Adrenal gland (tissue), 12 donors: ENCODE results near the gene ARHGEF16. TPM values are rescaled to one million over a fixed set of nuclear protein-coding genes. Genes with fewer than 3 reads are reported as not detected.
A peak's percentile ranks its signal among the peaks of the same experiment; 100 is the strongest.

Experiments
- DNase-seq, 7 donors: peaks; one replicate each; pipeline ENCODE4 v3.0.0-alpha.2; 2019 to 2020
- H3K27ac ChIP-seq, 5 donors: fragments of 200-600 bp; sonication (generic) in 4 of 5; 1 replicate in 3 of 5; 2 replicates in 2 of 5; pipeline versions ENCODE4 v1.5.1 to v1.8.0; 2016 to 2020; ENCODE audit warnings: mild to moderate bottlenecking in 1 of 5
- H3K27me3 ChIP-seq: fragments of 200-600 bp; 2 replicates; pipeline ENCODE4 v1.8.0; 2021
- H3K36me3 ChIP-seq, 2 donors: fragments of 200-600 bp; replicated peaks in 1 of 2; 1 replicate in 1 of 2; 2 replicates in 1 of 2; pipeline versions ENCODE4 v1.5.1 to v1.8.0; 2018 to 2022
- H3K4me1 ChIP-seq, 2 donors: fragments of 200-600 bp; replicated peaks in 1 of 2; 1 replicate in 1 of 2; 2 replicates in 1 of 2; pipeline versions ENCODE4 v1.5.1 to v1.8.0; 2018 to 2021
- H3K4me3 ChIP-seq, 4 donors: fragments of 200-600 bp; sonication (generic) in 3 of 4; one replicate each; pipeline ENCODE4 v1.5.1; 2016 to 2018
- H3K9me3 ChIP-seq, 3 donors: fragments of 200-600 bp; sonication (generic) in 1 of 3; replicated peaks in 1 of 3; 1 replicate in 2 of 3; 2 replicates in 1 of 3; pipeline versions ENCODE4 v1.5.1 to v1.8.0; 2016 to 2021
- CTCF ChIP-seq, 6 experiments: fragments of 450-650 bp in 4 of 6; fragments of 200-600 bp in 2 of 6; sonication (generic) in 1 of 6; IDR thresholded peaks; 1 replicate in 5 of 6; 2 replicates in 1 of 6; pipeline versions ENCODE4 v1.5.1 to v1.8.0; 2016 to 2021; ENCODE audit warnings: antibody characterized with exemption in 6 of 6, mild to moderate bottlenecking in 2 of 6, moderate library complexity in 1 of 6
- POLR2A ChIP-seq, 2 donors: fragments of 450-650 bp; IDR thresholded peaks; one replicate each; pipeline ENCODE4 v1.6.1; 2017; ENCODE audit warnings: antibody characterized with exemption in 2 of 2, mild to moderate bottlenecking in 2 of 2, moderate library complexity in 1 of 2
- WGBS, 4 donors: extraction: QIAGEN DNeasy Blood & Tissue Kit in 2 of 4; methylation state at CpG; one replicate each; pipeline versions ENCODE4 v1.1.5 to v1.1.7; 2013 to 2017; 5-methylcytosine and 5-hydroxymethylcytosine counted together
- intact Hi-C, 2 donors: fragments of 100-400 bp; cut with DNase I; formaldehyde crosslinking; loops; one replicate each; pipeline versions ENCODE4 v1.14.1 to v1.15.0; 2022 to 2023
- polyA plus RNA-seq, 3 donors: library from polyadenylated mRNA; stranded (reverse); fragments of 200-250 nt in 2 of 3; fragments of 350-450 nt in 1 of 3; fragmentation: Illumina TruSeq in 1 of 3; extraction: RNeasy Lipid Tissue Mini Kit (QIAGEN cat#74804) in 1 of 3; gene quantifications; one replicate each; pipeline ENCODE4 v1.2.3, GENCODE V29; 2013 to 2014
- total RNA-seq, 9 donors: library from RNA; depleted of rRNA in 4 of 9; stranded (reverse); fragments of >200 nt in 4 of 9; fragments of 120-200 nt in 1 of 9; fragmentation: NEBNext Ultra II Directional in 1 of 9; extraction: Animal tissue kit (Norgen Biotek cat#: 25700) in 1 of 9; gene quantifications; one replicate each; pipeline versions ENCODE4 v1.1.0 to v1.2.4, GENCODE V29; 2013 to 2023
- donor health status: healthy with polysubstance abuse.
- donor health status: Bipolar disorder and iron deficiency.
- donor health status: DM: yes; HTN: yes; CAD: no.
- donor health status: DM: no; HTN: no; CAD: no.
- donor health status: DM: no; HTN: no; CAD: no.
- donor health status: DM: yes; HTN: yes; CAD: no.

The ARHGEF16 gene
- total and polyA plus RNA-seq, 12 donors: 0.11 to 3.1 (median 0.83) TPM

DNA sequence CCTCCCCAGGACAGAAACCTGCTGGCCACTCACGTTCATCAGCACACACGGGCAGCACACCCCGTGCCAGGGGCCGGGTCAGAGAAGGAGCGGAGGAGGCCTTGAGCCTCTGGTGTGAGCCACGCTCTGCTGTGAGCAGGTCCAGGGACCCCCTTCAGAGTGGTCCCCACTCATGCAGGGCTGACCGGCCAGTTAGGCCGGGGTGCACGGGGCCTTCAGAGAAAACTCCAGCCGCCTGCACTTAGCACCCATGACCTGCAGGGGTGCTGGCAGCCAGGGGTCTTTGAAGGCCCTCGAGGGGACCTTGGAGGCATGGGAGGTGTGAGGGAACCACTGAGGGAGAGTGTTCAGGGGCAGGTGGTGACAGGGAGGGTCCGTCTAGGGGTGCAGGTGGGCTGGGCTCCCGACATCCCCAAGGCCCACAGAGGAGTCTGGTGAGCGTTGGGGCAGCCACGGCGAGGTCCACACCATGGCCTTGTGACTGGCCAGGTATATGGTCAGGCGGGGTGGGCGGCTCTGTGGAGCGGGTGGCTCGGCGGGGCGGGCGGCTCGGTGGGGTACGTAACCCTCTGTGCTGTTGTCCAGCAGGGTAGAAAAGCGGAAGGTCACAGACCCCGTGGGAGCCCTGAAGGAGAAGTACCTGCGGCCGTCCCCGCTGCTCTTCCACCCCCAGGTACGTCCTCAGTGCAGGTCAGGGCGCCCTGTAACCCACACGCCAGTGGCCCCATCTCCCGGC, 40.3 kb upstream of the ARHGEF16 start:
- DNase-seq: no peak
- Histone ChIP-seq H3K9me3 (no peaks in the 10 kb centered on the region), H3K27ac (no peak overlapping the region), H3K4me1 (no peaks in the 10 kb centered on the region), H3K27me3 (peaks cover 10% of the 10 kb centered on the region), H3K4me3 (no peak overlapping the region), H3K36me3 (no peaks in the 10 kb centered on the region)
- intact Hi-C loops: no loop called here
- 88 to 90% (median 88%) methylated on average over 25 to 34 of the region's 34 CpGs for WGBS, 4 donors
- TF ChIP-seq CTCF (IDR thresholded peaks at IDR 0.05) (no peak), POLR2A (IDR thresholded peaks at IDR 0.05) (no peak)

DNA sequence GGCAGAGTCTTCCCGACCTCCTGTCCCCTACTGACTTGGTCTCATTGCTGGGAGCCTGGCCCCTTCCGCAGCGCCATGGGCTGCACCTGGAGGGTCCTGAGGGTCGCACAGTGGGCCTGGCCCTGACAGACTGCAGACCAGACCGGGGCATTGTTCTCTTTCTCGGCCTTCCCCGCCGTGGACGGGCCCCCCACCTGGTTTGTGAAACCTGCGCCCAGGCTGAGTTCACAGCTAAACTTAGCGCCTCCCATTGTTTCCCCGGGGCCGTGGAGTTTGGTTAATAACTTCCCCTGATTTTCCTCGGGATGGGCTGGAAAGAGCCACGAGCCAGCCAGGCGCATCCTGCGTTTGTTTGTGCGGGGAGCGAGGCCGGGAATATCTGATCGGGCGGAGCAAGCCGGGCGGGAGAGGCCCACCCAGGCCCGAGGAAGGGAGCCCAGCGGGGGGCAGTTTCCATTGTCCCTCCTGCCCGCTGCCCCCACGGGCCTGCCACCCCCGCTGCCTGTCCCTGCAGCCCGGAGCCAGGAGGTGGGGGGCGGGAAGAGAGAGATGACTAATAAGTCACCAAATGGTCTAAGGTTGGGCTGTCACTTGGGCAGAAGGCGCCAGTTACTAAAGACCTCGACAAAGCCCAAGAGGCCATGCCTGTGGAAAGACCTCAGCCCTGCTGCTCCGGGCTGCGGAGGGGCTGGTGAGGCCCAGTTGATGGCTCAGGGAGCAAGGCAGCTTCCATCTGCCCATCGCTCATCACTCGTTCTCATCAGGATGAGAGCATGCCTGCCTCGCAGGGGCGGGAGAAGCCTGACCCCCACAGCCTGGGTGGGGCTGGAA, 39.0 kb upstream of the ARHGEF16 start:
- Histone ChIP-seq H3K27ac (no peak overlapping the region), H3K4me1 (no peaks in the 10 kb centered on the region), H3K27me3 (peaks cover 10% of the 10 kb centered on the region), H3K4me3 (no peak overlapping the region), H3K9me3 (no peaks in the 10 kb centered on the region), H3K36me3 (no peaks in the 10 kb centered on the region)
- WGBS, 4 donors: 44 to 57% (median 45%) methylated on average over 21 to 39 of the region's 39 CpGs
- TF ChIP-seq CTCF (IDR thresholded peaks at IDR 0.05) (no peak), POLR2A (IDR thresholded peaks at IDR 0.05) (no peak)
- intact Hi-C loops: loop anchor here in 1 of 2 donors (5.0 kb wide), 1 partner anchor 403 kb away; no protein-coding TSS in a partner anchor
- DNase-seq: no peak

GRCh38 chr1:3417082-3417739, 37.3 kb upstream of the ARHGEF16 start:
- H3K27me3 ChIP-seq: peaks cover 9% of the 10 kb centered on the region
- no peak for DNase-seq
- intact Hi-C loops: loop anchor here in 1 of 2 donors (5.0 kb wide), 1 partner anchor 405 kb away; no protein-coding TSS in a partner anchor
- H3K9me3 ChIP-seq: no peaks in the 10 kb centered on the region
- no peaks in the 10 kb centered on the region for H3K4me1 ChIP-seq
- H3K36me3 ChIP-seq: no peaks in the 10 kb centered on the region
- no peak overlapping the region for H3K4me3 ChIP-seq
- TF ChIP-seq POLR2A (IDR thresholded peaks at IDR 0.05) (no peak), CTCF (IDR thresholded peaks at IDR 0.05) (peak in 1 of 6 experiments; percentile 17)
- H3K27ac ChIP-seq: no peak overlapping the region
- WGBS, 4 donors: 80 to 84% (median 83%) methylated on average over 6 of the region's 6 CpGs

DNA sequence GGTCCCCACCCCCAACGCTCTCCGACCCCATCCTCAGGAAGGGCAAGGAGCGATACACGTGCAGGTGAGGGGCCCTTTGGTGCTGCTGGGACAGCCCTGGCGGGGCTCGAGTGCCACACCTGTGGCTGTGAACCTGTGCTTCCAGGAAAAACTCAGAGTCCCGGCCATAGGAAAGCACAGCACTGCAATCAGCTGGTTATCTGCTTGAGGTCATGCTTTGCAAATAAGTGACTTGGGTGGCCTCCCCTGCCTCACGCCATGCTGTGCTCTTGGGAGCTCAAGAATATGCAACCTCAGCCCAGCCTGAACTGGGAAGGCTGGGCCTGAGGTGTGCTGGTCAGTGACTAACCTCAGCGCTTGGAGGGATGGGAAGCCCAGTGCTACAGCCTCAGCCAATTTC, 36.5 kb upstream of the ARHGEF16 start:
- Histone ChIP-seq H3K9me3 (no peaks in the 10 kb centered on the region), H3K4me1 (no peaks in the 10 kb centered on the region), H3K27me3 (peaks cover 4% of the 10 kb centered on the region), H3K27ac (no peak overlapping the region), H3K36me3 (no peaks in the 10 kb centered on the region), H3K4me3 (no peak overlapping the region)
- intact Hi-C loops: loop anchor here in 1 of 2 donors (5.0 kb wide), 1 partner anchor 406 kb away; no protein-coding TSS in a partner anchor
- DNase-seq: no peak
- TF ChIP-seq CTCF (IDR thresholded peaks at IDR 0.05) (no peak), POLR2A (IDR thresholded peaks at IDR 0.05) (no peak)
- WGBS, 4 donors: 80 to 91% (median 84%) methylated on average over 2 to 9 of the region's 9 CpGs
